Fibroblast of lung (primary cell): ENCODE results near the gene TNS1. TPM values are rescaled to one million over a fixed set of nuclear protein-coding genes. Genes with fewer than 3 reads are reported as not detected.

Experiments used
- DNase-seq, 2 donors: peaks; one replicate each; pipeline versions ENCODE4 v3.0.0 to v3.0.0-alpha.2; 2010; ENCODE audit warnings: low read depth in 2 of 2
- H2AFZ ChIP-seq: 2 replicates; pipeline ENCODE4 v1.5.1; 2012; ENCODE audit warnings: low read length, control low read depth, inconsistent platforms
- H3K27ac ChIP-seq: 2 replicates; pipeline ENCODE4 v1.5.1; 2011; ENCODE audit warnings: low read length, control low read depth; ENCODE audit not compliant: insufficient read depth
- H3K27me3 ChIP-seq: 2 replicates; pipeline ENCODE4 v1.5.1; 2011; ENCODE audit warnings: mild to moderate bottlenecking, low read length; ENCODE audit not compliant: control insufficient read depth, insufficient read depth
- H3K36me3 ChIP-seq: 2 replicates; pipeline ENCODE4 v1.5.1; 2011; ENCODE audit warnings: low read length; ENCODE audit not compliant: control insufficient read depth, insufficient read depth
- H3K4me1 ChIP-seq: 2 replicates; pipeline ENCODE4 v1.5.1; 2011; ENCODE audit warnings: low read length; ENCODE audit not compliant: control insufficient read depth, insufficient read depth; ENCODE audit errors: extremely low read depth
- H3K4me2 ChIP-seq: 2 replicates; pipeline ENCODE4 v1.5.1; 2011; ENCODE audit warnings: low read length, control low read depth; ENCODE audit not compliant: insufficient read depth; ENCODE audit errors: extremely low read depth
- H3K4me3 ChIP-seq, 4 experiments: fragments of 200-600 bp in 1 of 4; sonication (generic) in 1 of 4; replicated peaks in 1 of 4; 2 replicates each; pipeline ENCODE4 v1.5.1; 2011 to 2016; ENCODE audit warnings: low read length in 4 of 4, low read depth in 3 of 4, mild to moderate bottlenecking in 3 of 4, control low read depth in 2 of 4, inconsistent platforms in 1 of 4, mixed read lengths in 1 of 4; ENCODE audit not compliant: insufficient read depth in 1 of 4; ENCODE audit errors: control extremely low read depth in 1 of 4
- H3K79me2 ChIP-seq: 2 replicates; pipeline ENCODE4 v1.5.1; 2012; ENCODE audit warnings: mild to moderate bottlenecking, low read length, inconsistent platforms; ENCODE audit not compliant: control insufficient read depth, insufficient read depth
- H3K9ac ChIP-seq: 2 replicates; pipeline ENCODE4 v1.5.1; 2011; ENCODE audit warnings: mild to moderate bottlenecking, low read length, control low read depth; ENCODE audit not compliant: insufficient read depth
- H3K9me3 ChIP-seq: 2 replicates; pipeline ENCODE4 v1.5.1; 2012; ENCODE audit warnings: low read depth, low read length; ENCODE audit not compliant: control insufficient read depth, insufficient read depth
- H4K20me1 ChIP-seq: 2 replicates; pipeline ENCODE4 v1.5.1; 2011; ENCODE audit warnings: low read length; ENCODE audit not compliant: control insufficient read depth, insufficient read depth; ENCODE audit errors: extremely low read depth
- EZH2 ChIP-seq: IDR thresholded peaks from 2 replicates; pipeline ENCODE4 v1.5.1; 2012; ENCODE audit warnings: low read length, control low read depth, mild to moderate bottlenecking; ENCODE audit errors: missing control alignments
- polyA plus RNA-seq, 2 donors: library from polyadenylated mRNA; depleted of rRNA in 1 of 2; stranded (reverse) in 1 of 2; unstranded in 1 of 2; fragments of >200 nt; gene quantifications; 2 replicates each; pipeline ENCODE4 v1.2.1, GENCODE V29; 2011 to 2012; ENCODE audit warnings: missing spikeins in 1 of 2
- total RNA-seq: library from RNA; depleted of rRNA; stranded (reverse); fragments of >200 nt; gene quantifications from 2 replicates; pipeline ENCODE4 v1.2.1, GENCODE V29; 2014
- TF ChIP-seq, protein P1 (sequence below), 2 donors: IDR thresholded peaks in 1 of 2; conservative IDR thresholded peaks in 1 of 2; 1 replicate in 1 of 2; 2 replicates in 1 of 2; pipeline ENCODE4 v1.5.1; 2011 to 2012; ENCODE audit warnings: low read length in 2 of 2, control low read depth in 1 of 2, inconsistent platforms in 1 of 2, low read depth in 1 of 2, mild to moderate bottlenecking in 1 of 2

The TNS1 gene
- total and polyA plus RNA-seq, 2 donors (not counting 1 experiment from before 2014, with no cell fraction given), result 44.4 to 47.1 TPM

GRCh38 chr2:217822296-217823252 lies 180.2 kb downstream of the TNS1 start:
- H3K79me2 ChIP-seq, result no peaks in the 10 kb centered on the region
- H3K36me3 ChIP-seq, result peaks cover 14% of the 10 kb centered on the region
- no peaks in the 10 kb centered on the region for H3K9me3 ChIP-seq
- H3K9ac ChIP-seq, result no peak overlapping the region
- H3K4me2 ChIP-seq, result no peak overlapping the region
- peaks cover 3% of the 10 kb centered on the region for H3K4me1 ChIP-seq
- peak in 1 of 2 donors; percentile 72 for DNase-seq
- no peak overlapping the region for H2AFZ ChIP-seq
- H3K27ac ChIP-seq, result no peak overlapping the region
- H4K20me1 ChIP-seq, result no peaks in the 10 kb centered on the region
- no peaks in the 10 kb centered on the region for H3K27me3 ChIP-seq
- H3K4me3 ChIP-seq, result no peak overlapping the region
- TF ChIP-seq, protein P1, sequence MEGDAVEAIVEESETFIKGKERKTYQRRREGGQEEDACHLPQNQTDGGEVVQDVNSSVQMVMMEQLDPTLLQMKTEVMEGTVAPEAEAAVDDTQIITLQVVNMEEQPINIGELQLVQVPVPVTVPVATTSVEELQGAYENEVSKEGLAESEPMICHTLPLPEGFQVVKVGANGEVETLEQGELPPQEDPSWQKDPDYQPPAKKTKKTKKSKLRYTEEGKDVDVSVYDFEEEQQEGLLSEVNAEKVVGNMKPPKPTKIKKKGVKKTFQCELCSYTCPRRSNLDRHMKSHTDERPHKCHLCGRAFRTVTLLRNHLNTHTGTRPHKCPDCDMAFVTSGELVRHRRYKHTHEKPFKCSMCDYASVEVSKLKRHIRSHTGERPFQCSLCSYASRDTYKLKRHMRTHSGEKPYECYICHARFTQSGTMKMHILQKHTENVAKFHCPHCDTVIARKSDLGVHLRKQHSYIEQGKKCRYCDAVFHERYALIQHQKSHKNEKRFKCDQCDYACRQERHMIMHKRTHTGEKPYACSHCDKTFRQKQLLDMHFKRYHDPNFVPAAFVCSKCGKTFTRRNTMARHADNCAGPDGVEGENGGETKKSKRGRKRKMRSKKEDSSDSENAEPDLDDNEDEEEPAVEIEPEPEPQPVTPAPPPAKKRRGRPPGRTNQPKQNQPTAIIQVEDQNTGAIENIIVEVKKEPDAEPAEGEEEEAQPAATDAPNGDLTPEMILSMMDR (conservative IDR thresholded peaks at IDR 0.05 in 1 of 2, IDR thresholded peaks at IDR 0.05 in 1 of 2; ENCODE audit: low read depth in 1 of 2, low read length in 2 of 2), result no peak
- TF ChIP-seq EZH2, result no peak

DNA sequence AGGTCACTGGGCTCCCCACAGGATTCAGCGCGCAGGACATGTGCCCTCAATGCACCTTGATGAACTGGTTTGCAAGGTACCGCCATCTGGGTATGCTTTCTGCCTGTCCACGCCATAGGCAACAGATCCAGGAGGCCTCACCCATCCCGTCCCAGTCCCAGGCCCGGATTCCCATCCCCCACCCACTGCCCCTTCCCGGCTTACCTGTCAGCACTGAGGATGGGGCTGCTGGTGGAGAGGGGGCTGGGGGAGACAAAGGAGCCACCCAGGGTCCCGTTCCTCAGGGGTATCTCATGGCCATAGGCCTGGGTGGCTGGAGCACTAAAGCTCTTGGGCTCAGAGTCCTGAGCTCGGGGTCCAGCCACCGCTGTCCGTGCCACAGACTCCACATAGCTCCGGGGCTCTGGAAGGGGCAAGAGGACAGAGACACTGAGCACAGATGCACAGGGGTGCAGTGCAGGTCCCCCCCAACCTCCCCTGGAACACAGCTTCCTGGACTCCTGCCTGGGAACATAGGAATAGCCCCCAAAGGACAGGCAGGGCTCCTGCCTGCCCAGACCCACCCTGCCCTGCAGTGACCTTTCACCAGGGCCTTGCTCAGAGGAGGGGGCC lies 181.2 kb downstream of the TNS1 start:
- Histone ChIP-seq H3K27ac (no peak overlapping the region), H4K20me1 (no peaks in the 10 kb centered on the region), H3K9ac (no peak overlapping the region)

DNA sequence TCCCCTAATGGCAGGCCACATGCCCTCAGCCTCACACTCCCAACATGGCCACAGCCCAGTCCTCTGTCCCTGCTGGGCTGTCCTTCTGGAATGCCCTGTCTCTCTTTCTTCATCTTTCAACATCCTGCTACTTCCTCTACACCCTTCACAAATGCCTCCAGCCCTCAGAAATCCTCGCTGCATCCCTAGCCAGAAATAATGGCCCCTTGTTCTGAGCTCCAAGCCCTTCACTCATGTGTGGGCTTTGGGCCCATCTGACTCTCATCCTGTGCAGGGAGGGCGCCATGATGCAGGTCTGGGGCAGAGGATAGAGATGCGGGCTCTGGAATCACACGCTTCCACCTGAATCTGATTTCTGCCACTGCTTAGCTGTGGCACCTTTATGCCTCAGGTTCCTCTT lies 181.9 kb downstream of the TNS1 start:
- TF ChIP-seq, protein P1 (conservative IDR thresholded peaks at IDR 0.05 in 1 of 2, IDR thresholded peaks at IDR 0.05 in 1 of 2; ENCODE audit: low read depth in 1 of 2, low read length in 2 of 2), result no peak
- no peak for TF ChIP-seq EZH2
- Histone ChIP-seq H3K79me2 (no peaks in the 10 kb centered on the region), H2AFZ (no peak overlapping the region), H3K36me3 (peaks cover 26% of the 10 kb centered on the region), H3K27ac (no peak overlapping the region), H3K4me3 (no peak overlapping the region), H3K27me3 (no peaks in the 10 kb centered on the region), H3K9ac (no peak overlapping the region), H3K9me3 (no peaks in the 10 kb centered on the region), H4K20me1 (no peaks in the 10 kb centered on the region), H3K4me1 (peaks cover 7% of the 10 kb centered on the region), H3K4me2 (no peak overlapping the region)
- DNase-seq, result no peak

More for the DNA sequence above, 181.2 kb downstream of the TNS1 start:
- Histone ChIP-seq H3K79me2 (no peaks in the 10 kb centered on the region), H3K36me3 (peaks cover 19% of the 10 kb centered on the region), H3K9me3 (no peaks in the 10 kb centered on the region), H3K27me3 (no peaks in the 10 kb centered on the region), H3K4me2 (no peak overlapping the region), H3K4me3 (no peak overlapping the region), H2AFZ (no peak overlapping the region), H3K4me1 (peaks cover 3% of the 10 kb centered on the region)
- no peak for TF ChIP-seq EZH2
- TF ChIP-seq, protein P1 (conservative IDR thresholded peaks at IDR 0.05 in 1 of 2, IDR thresholded peaks at IDR 0.05 in 1 of 2; ENCODE audit: low read depth in 1 of 2, low read length in 2 of 2), result no peak
- no peak for DNase-seq
